H9 (cell line): Measurements from ENCODE around the gene CASP10. TPM values are rescaled to one million over a fixed set of nuclear protein-coding genes. Genes with fewer than 3 reads are reported as not detected.

ENCODE experiments used
- DNase-seq: peaks from one replicate; pipeline ENCODE4 v3.0.0-alpha.2; 2017
- H2AFZ ChIP-seq: one replicate; pipeline ENCODE4 v1.6.1; 2013; ENCODE audit warnings: mild to moderate bottlenecking, low read length, control low read depth, moderate library complexity
- H2AK5ac ChIP-seq: 2 replicates; pipeline ENCODE4 v1.6.1; 2013; ENCODE audit warnings: low read length, control low read depth, mixed read lengths; ENCODE audit not compliant: insufficient read length
- H2BK120ac ChIP-seq: one replicate; pipeline ENCODE4 v1.6.1; 2013; ENCODE audit warnings: low read depth, mild to moderate bottlenecking, low read length, control low read depth, inconsistent platforms; ENCODE audit not compliant: poor library complexity, severe bottlenecking
- H2BK12ac ChIP-seq: 2 replicates; pipeline ENCODE4 v1.6.1; 2013; ENCODE audit warnings: low read length, control low read depth, mixed read lengths, low read depth; ENCODE audit not compliant: insufficient read length
- H2BK15ac ChIP-seq: 2 replicates; pipeline ENCODE4 v1.6.1; 2013; ENCODE audit warnings: low read depth, low read length, control low read depth
- H2BK20ac ChIP-seq: one replicate; pipeline ENCODE4 v1.6.1; 2013; ENCODE audit warnings: low read depth, mild to moderate bottlenecking, low read length, control low read depth, inconsistent platforms; ENCODE audit not compliant: poor library complexity, severe bottlenecking
- H2BK5ac ChIP-seq: 2 replicates; pipeline ENCODE4 v1.6.1; 2013; ENCODE audit warnings: low read length, control low read depth, mixed read lengths; ENCODE audit not compliant: insufficient read length
- H3K14ac ChIP-seq: 2 replicates; pipeline ENCODE4 v1.6.1; 2013; ENCODE audit warnings: low read length, control low read depth; ENCODE audit not compliant: insufficient read depth
- H3K18ac ChIP-seq: 2 replicates; pipeline ENCODE4 v1.6.1; 2013; ENCODE audit warnings: low read depth, mild to moderate bottlenecking, mixed read lengths, low read length, control low read depth; ENCODE audit not compliant: insufficient read length
- H3K23ac ChIP-seq: 2 replicates; pipeline ENCODE4 v1.6.1; 2013; ENCODE audit warnings: low read length, control low read depth, mixed read lengths, low read depth; ENCODE audit not compliant: insufficient read length
- H3K23me2 ChIP-seq: 2 replicates; pipeline ENCODE4 v1.6.1; 2013; ENCODE audit warnings: low read depth, mild to moderate bottlenecking, mixed read lengths, low read length, control low read depth; ENCODE audit not compliant: insufficient read length, poor library complexity, severe bottlenecking
- H3K27ac ChIP-seq: 2 replicates; pipeline ENCODE4 v1.5.1; 2013; ENCODE audit warnings: low read length, control low read depth, mixed read lengths, low read depth; ENCODE audit not compliant: insufficient read length
- H3K27me3 ChIP-seq: 2 replicates; pipeline ENCODE4 v1.6.1; 2013; ENCODE audit warnings: low read length, control low read depth, inconsistent platforms; ENCODE audit not compliant: insufficient read depth
- H3K4ac ChIP-seq: 2 replicates; pipeline ENCODE4 v1.6.1; 2013; ENCODE audit warnings: low read depth, mild to moderate bottlenecking, control low read depth, inconsistent platforms, low read length, moderate library complexity
- H3K4me1 ChIP-seq: 2 replicates; pipeline ENCODE4 v1.6.1; 2013; ENCODE audit warnings: low read length, control low read depth, inconsistent platforms; ENCODE audit not compliant: insufficient read depth
- H3K4me2 ChIP-seq: 2 replicates; pipeline ENCODE4 v1.6.1; 2013; ENCODE audit warnings: low read length, control low read depth, mixed read lengths; ENCODE audit not compliant: insufficient read length, insufficient read depth
- H3K56ac ChIP-seq: 2 replicates; pipeline ENCODE4 v1.6.1; 2013; ENCODE audit warnings: low read depth, mild to moderate bottlenecking, mixed read lengths, low read length, control low read depth; ENCODE audit not compliant: insufficient read length
- H3K79me1 ChIP-seq: 2 replicates; pipeline ENCODE4 v1.6.1; 2013; ENCODE audit warnings: low read depth, mild to moderate bottlenecking, moderate library complexity, low read length, control low read depth, inconsistent platforms; ENCODE audit not compliant: insufficient read depth, poor library complexity, severe bottlenecking
- H3K79me2 ChIP-seq: 2 replicates; pipeline ENCODE4 v1.6.1; 2013; ENCODE audit warnings: low read length, control low read depth, inconsistent platforms; ENCODE audit not compliant: insufficient read depth
- H3K9ac ChIP-seq: 2 replicates; pipeline ENCODE4 v1.6.1; 2013; ENCODE audit warnings: low read length, control low read depth, mixed read lengths; ENCODE audit not compliant: insufficient read length; ENCODE audit errors: extremely low read depth
- H3K9me3 ChIP-seq: one replicate; pipeline ENCODE4 v1.6.1; 2013; ENCODE audit warnings: low read depth, low read length, inconsistent platforms; ENCODE audit not compliant: control insufficient read depth
- H3T11ph ChIP-seq: one replicate; pipeline ENCODE4 v1.6.1; 2013; ENCODE audit warnings: mild to moderate bottlenecking, low read length, control low read depth, inconsistent platforms
- H4K20me1 ChIP-seq: one replicate; pipeline ENCODE4 v1.6.1; 2013; ENCODE audit not compliant: control insufficient read depth, insufficient read length, insufficient read depth
- H4K5ac ChIP-seq: 2 replicates; pipeline ENCODE4 v1.6.1; 2013; ENCODE audit warnings: low read depth, mild to moderate bottlenecking, mixed read lengths, low read length, control low read depth; ENCODE audit not compliant: insufficient read length
- H4K8ac ChIP-seq: replicated peaks from 2 replicates; pipeline ENCODE4 v1.6.1; 2013; ENCODE audit warnings: low read length, control low read depth, mixed read lengths, low read depth; ENCODE audit not compliant: insufficient read length
- H4K91ac ChIP-seq: 2 replicates; pipeline ENCODE4 v1.6.1; 2013; ENCODE audit warnings: low read depth, mild to moderate bottlenecking, moderate library complexity, mixed read lengths, low read length, control low read depth; ENCODE audit not compliant: insufficient read length
- H3K27ac Mint-ChIP-seq, 3 experiments: 2 replicates in 2 of 3; 3 replicates in 1 of 3; pipeline ENCODE4 v1.8.0; 2020 to 2021; ENCODE audit warnings: mixed read lengths in 3 of 3, mild to moderate bottlenecking in 1 of 3, moderate library complexity in 1 of 3
- H3K27me3 Mint-ChIP-seq: 2 replicates; pipeline ENCODE4 v1.8.0; 2021; ENCODE audit warnings: low read depth, mild to moderate bottlenecking, moderate library complexity, mixed read lengths
- H3K36me3 Mint-ChIP-seq, 3 experiments: 2 replicates in 2 of 3; 3 replicates in 1 of 3; pipeline ENCODE4 v1.8.0; 2020 to 2021; ENCODE audit warnings: low read depth in 3 of 3, mixed read lengths in 3 of 3; ENCODE audit not compliant: insufficient read depth in 1 of 3
- H3K4me1 Mint-ChIP-seq, 2 experiments: 2 replicates each; pipeline ENCODE4 v1.8.0; 2020; ENCODE audit warnings: mixed read lengths in 2 of 2
- H3K4me3 Mint-ChIP-seq, 2 experiments: 2 replicates in 1 of 2; 3 replicates in 1 of 2; pipeline ENCODE4 v1.8.0; 2020 to 2021; ENCODE audit warnings: mild to moderate bottlenecking in 2 of 2, mixed read lengths in 2 of 2, moderate library complexity in 1 of 2
- H3K9me3 Mint-ChIP-seq, 2 experiments: 2 replicates in 1 of 2; 3 replicates in 1 of 2; pipeline ENCODE4 v1.8.0; 2020; ENCODE audit warnings: mild to moderate bottlenecking in 2 of 2, mixed read lengths in 2 of 2, moderate library complexity in 1 of 2
- WGBS: extraction: QIAGEN DNeasy Blood & Tissue Kit; methylation state at CpG from one replicate; pipeline ENCODE4 v1.1.7; 2013; ENCODE audit warnings: missing lambda C conversion rate, low lambda C conversion rate, mixed read lengths; ENCODE audit not compliant: insufficient read length; ENCODE audit errors: extremely low coverage; 5-methylcytosine and 5-hydroxymethylcytosine counted together
- total RNA-seq: library from RNA; stranded (reverse); gene quantifications from 2 replicates; pipeline ENCODE4 v1.2.1, GENCODE V29; 2021
- TF ChIP-seq, protein P1 (sequence below): fragments of 200-600 bp; sonication (generic); conservative IDR thresholded peaks from 3 replicates; pipeline ENCODE4 v1.8.0; 2021; ENCODE audit warnings: antibody characterized with exemption, mild to moderate bottlenecking

CASP10 gene
- total RNA-seq, 1 experiment from 2014 or later = 2.7 TPM

DNA sequence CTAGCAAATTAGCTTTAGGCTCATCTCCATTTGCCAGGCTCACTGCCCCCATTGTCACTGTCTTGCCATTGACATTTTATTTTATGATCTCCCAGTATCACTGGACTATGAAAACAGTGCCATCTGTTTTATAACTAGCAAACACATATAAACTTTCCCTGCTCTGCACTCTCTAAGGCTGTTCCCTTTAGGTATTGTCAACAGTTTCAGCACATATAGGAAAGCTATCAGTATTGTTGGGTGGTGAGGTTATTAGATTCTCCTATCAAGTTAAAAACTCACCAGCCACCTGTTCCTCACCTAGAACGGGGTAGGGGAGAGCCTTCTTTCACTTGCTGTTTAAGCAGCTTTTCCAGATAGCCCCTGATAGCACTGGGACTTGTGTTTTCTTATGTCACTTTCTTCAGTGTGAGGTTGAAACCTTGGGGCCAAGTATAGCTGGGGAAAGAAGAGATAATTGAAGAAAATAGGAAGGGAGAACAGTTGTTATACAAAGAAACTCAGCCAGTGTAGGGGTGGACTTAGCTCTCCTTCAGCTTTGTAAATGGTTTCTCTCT, 34.4 kb upstream of the CASP10 start:
- Histone ChIP-seq H4K5ac (no peak overlapping the region), H2BK5ac (no peak overlapping the region), H2BK120ac (no peak overlapping the region), H3K9ac (no peak overlapping the region), H3K56ac (no peak overlapping the region), H3K14ac (no peak overlapping the region), H3K9me3 (no peaks in the 10 kb centered on the region), H3K27me3 (no peaks in the 10 kb centered on the region), H3K4me2 (no peak overlapping the region), H2BK12ac (no peak overlapping the region), H2BK15ac (no peak overlapping the region), H3K79me1 (no peaks in the 10 kb centered on the region), H4K20me1 (no peaks in the 10 kb centered on the region), H3K4me1 (peaks cover 3% of the 10 kb centered on the region; the same call in 1 of the 2 replicates), H4K91ac (no peak overlapping the region), H4K8ac (no peak overlapping the region), H2AK5ac (no peak overlapping the region), H2AFZ (no peak overlapping the region), H3K23ac (no peak overlapping the region), H3K18ac (no peak overlapping the region), H3T11ph (no peak overlapping the region), H2BK20ac (no peak overlapping the region), H3K27ac (no peak overlapping the region), H3K23me2 (no peaks in the 10 kb centered on the region), H3K79me2 (no peaks in the 10 kb centered on the region), H3K4ac (no peak overlapping the region)
- no peaks in the 10 kb centered on the region for H3K27me3 Mint-ChIP-seq
- DNase-seq = no peak
- peaks cover 0 to 6% (median 3%) of the 10 kb centered on the region in 3 experiments; a peak in 2 of 7 replicates for H3K36me3 Mint-ChIP-seq
- H3K4me1 Mint-ChIP-seq = peaks cover 5 to 17% of the 10 kb centered on the region in 2 experiments
- no peak overlapping the region for H3K4me3 Mint-ChIP-seq
- H3K9me3 Mint-ChIP-seq = no peaks in the 10 kb centered on the region
- TF ChIP-seq, protein P1, sequence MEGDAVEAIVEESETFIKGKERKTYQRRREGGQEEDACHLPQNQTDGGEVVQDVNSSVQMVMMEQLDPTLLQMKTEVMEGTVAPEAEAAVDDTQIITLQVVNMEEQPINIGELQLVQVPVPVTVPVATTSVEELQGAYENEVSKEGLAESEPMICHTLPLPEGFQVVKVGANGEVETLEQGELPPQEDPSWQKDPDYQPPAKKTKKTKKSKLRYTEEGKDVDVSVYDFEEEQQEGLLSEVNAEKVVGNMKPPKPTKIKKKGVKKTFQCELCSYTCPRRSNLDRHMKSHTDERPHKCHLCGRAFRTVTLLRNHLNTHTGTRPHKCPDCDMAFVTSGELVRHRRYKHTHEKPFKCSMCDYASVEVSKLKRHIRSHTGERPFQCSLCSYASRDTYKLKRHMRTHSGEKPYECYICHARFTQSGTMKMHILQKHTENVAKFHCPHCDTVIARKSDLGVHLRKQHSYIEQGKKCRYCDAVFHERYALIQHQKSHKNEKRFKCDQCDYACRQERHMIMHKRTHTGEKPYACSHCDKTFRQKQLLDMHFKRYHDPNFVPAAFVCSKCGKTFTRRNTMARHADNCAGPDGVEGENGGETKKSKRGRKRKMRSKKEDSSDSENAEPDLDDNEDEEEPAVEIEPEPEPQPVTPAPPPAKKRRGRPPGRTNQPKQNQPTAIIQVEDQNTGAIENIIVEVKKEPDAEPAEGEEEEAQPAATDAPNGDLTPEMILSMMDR = no peak
- WGBS = no CpG with 5 or more reads among the region's 1 CpG
- no peak overlapping the region for H3K27ac Mint-ChIP-seq
